HG03045 (cell line): ENCODE measurements around the gene DMD.
"Not testable (repeated sequence)": the region's sequence is repeated elsewhere in the genome, so short reads cannot be mapped to it uniquely, and the experiment has no call there.

Experiments
- ATAC-seq: cut with Tn5 transposase; IDR thresholded peaks from one replicate; pipeline ENCODE4 v1.9.1; 2021; ENCODE audit warnings: mild to moderate bottlenecking, moderate library complexity; ENCODE audit not compliant: unreplicated experiment

DMD gene

GRCh38 chrX:33156152-33156726, 55.1 kb downstream of the DMD start:
- no peak for ATAC-seq

- ATAC-seq: no peak
These were observed 61.8 kb downstream of the DMD start for GRCh38 chrX:33149580-33149979.

GRCh38 chrX:33149085-33149484, 62.3 kb downstream of the DMD start:
- ATAC-seq: no peak

- ATAC-seq: no peak
These were observed 69.0 kb downstream of the DMD start for GRCh38 chrX:33142331-33142730.

- ATAC-seq: no peak
These were observed 72.6 kb downstream of the DMD start for GRCh38 chrX:33138677-33139249.

- ATAC-seq: no peak
These were observed 77.2 kb downstream of the DMD start for GRCh38 chrX:33134164-33134563.

GRCh38 chrX:33133320-33133719, 78.0 kb downstream of the DMD start:
- ATAC-seq: no peak

- no peak for ATAC-seq
These were observed 78.8 kb downstream of the DMD start for GRCh38 chrX:33132569-33132968.

GRCh38 chrX:33129607-33130006, 81.7 kb downstream of the DMD start:
- no peak for ATAC-seq

GRCh38 chrX:33128048-33128805, 83.1 kb downstream of the DMD start:
- no peak for ATAC-seq

GRCh38 chrX:33126469-33126868, 84.9 kb downstream of the DMD start:
- ATAC-seq: no peak

GRCh38 chrX:33109858-33110257, 101.5 kb downstream of the DMD start:
- ATAC-seq: no peak

- ATAC-seq: no peak
These were observed 104.6 kb downstream of the DMD start for GRCh38 chrX:33106737-33107136.

GRCh38 chrX:33095079-33095478, 116.3 kb downstream of the DMD start:
- no peak for ATAC-seq

- no peak for ATAC-seq
These were observed 123.9 kb downstream of the DMD start for GRCh38 chrX:33087411-33087810.

- no peak for ATAC-seq
These were observed 124.5 kb downstream of the DMD start for GRCh38 chrX:33086886-33087285.

GRCh38 chrX:33082371-33082770, 129.0 kb downstream of the DMD start:
- no peak for ATAC-seq

- ATAC-seq: no peak
These were observed 133.1 kb downstream of the DMD start for GRCh38 chrX:33078273-33078672.

- not testable (repeated sequence) for ATAC-seq
These were observed 137.7 kb downstream of the DMD start for GRCh38 chrX:33073660-33074059.

GRCh38 chrX:33065415-33065814, 145.9 kb downstream of the DMD start:
- ATAC-seq: no peak

GRCh38 chrX:33062041-33062440, 149.3 kb downstream of the DMD start:
- no peak for ATAC-seq

- no peak for ATAC-seq
These were observed 158.3 kb downstream of the DMD start for GRCh38 chrX:33053001-33053400.
